Posterior cingulate gyrus (tissue), 11 donors: ENCODE results near the gene EOLA1.
"Not testable (repeated sequence)": the region's sequence is repeated elsewhere in the genome, so short reads cannot be mapped to it uniquely, and the experiment has no call there.

Source experiments
- DNase-seq, 10 donors: peaks; one replicate each; pipeline versions ENCODE4 v3.0.0 to v3.0.0-alpha.2; 2020 to 2021; ENCODE audit warnings: mixed read lengths in 3 of 10
- intact Hi-C: fragments of 100-400 bp; cut with DNase I; formaldehyde crosslinking; loops from one replicate; pipeline ENCODE4 v1.15.1; 2023

Gene EOLA1

DNA sequence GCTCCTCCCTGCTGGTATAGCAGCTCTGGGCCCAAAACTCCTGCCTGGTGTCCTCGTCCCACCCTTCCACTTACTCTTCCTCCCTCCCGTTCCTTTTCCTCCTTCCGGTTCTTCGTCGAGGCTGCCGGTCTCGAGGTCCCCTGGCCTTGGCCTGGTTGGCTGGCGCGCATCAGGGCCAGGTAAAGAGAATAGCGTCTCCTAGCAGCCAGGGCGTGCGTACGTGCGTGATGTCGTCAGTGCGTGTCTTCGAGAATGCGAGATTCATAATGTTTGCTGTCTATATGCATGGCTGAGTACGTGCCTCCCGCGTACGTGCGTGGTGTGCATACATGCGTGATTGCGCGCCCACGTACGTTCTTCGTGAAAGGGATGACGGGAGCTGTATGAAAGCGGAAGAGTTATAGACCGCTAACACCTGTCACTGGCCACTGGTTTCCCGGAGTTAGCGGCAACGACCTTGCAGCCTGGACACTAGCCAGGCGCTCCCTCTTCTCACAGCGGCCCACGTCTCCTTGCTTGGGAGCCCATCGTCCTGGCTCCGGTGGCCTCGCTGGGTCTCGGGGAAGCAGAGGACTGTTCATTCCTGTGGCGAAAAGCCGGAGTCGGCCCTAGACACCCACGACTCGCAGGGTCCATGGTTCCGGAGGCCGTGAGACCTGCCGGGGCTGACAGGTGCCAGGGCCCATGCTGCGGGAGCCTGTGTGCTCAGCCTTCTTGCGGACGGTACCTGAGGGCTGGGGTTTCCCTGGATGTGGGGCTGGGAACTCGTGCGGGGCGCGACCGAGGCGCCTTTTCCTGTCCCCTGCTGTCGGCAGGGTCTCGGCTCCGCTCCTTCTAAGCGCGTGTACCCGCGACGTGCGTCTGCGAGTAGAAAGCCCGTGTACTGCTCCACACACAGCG lies at the start of gene EOLA1:
TSS of gene EOLA1 (plus strand) at position 392 of the 900 bp plus-strand sequence. CDS start 4,619 bp downstream, outside the sequence.
- peak; percentile 57 to 98 (median 82) for DNase-seq
- intact Hi-C loops, result no loop called here

DNA sequence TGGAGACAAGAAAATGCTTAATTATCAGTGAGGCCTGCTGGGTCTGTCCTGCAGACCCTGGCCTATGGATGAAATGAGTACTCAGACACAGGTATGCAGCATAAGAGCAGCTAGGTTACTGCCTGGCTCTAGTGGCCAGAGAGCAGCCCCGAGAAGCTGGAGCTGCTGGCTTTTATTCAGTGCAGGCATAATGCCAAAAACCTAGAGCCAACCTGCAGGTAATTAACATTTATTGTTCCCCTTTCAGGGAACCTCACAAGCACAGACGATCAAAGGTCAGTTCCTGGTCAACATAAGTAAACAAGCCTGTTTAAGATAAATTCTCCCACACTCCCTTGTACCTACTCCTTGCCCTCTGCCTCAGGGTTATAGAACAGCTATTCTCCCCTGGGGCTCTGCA lies 49.0 kb upstream of the EOLA1 start:
- DNase-seq, result no peak
- intact Hi-C loops, result no loop called here

GRCh38 chrX:149493567-149494562 lies 46.9 kb upstream of the EOLA1 start:
- intact Hi-C loops, result no loop called here
- no peak for DNase-seq

DNA sequence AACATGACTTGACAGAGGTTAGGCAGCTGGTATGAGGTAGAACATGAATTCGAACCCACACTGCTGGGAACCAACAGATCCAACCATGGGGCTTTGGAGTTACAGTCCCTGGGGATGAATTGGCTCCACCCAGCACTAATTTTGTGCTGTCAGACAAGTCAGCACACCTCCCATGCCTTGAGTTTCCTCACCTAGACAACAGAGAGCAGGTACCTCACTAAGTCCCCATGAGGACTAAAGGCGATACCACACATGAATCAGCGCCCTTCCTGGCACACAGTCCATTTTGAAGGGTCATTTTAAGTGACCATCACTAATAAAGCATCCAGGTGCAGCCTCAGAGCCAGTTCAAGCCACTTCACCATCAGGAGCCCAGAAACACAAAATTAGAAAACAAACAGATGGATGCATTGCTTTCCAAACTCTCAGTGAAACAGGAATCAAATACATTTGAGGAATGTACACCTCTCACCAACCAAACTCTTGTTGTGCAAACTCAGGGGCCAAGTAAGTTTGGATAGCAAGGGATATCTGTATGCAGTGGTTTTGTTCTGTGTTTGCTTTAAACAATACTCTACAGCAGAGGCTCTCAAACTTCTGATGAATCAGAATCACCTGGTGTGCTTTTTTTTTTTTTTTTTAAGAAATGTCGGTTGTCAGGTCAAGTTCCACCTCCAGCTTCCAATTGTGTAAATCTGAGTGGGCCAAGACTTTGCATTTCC lies 45.8 kb upstream of the EOLA1 start:
- intact Hi-C loops, result no loop called here

GRCh38 chrX:149495573-149496071 lies 45.2 kb upstream of the EOLA1 start:
- no peak for DNase-seq
- intact Hi-C loops, result no loop called here

More for the DNA sequence above, 45.8 kb upstream of the EOLA1 start:
- no peak for DNase-seq

DNA sequence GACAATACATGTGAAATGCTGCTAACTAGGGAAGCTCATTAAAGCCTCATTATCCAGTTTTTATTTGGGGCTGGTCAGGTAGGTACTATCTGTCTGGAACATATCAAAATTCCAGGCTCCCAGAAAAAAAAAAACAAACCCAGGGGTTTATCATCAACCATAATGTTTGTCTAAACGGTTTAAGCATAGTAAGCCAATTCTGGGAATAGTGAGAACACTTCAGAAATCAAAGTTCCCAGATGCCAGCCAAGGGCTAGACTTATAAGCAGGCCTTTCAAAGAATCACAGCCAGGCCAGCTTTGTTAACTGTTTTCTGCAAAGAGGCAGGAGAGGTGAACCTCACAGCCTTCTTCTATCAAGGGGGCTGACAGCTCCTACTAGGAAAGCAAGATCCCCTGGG lies 43.8 kb upstream of the EOLA1 start:
- DNase-seq, result no peak
- intact Hi-C loops, result no loop called here

DNA sequence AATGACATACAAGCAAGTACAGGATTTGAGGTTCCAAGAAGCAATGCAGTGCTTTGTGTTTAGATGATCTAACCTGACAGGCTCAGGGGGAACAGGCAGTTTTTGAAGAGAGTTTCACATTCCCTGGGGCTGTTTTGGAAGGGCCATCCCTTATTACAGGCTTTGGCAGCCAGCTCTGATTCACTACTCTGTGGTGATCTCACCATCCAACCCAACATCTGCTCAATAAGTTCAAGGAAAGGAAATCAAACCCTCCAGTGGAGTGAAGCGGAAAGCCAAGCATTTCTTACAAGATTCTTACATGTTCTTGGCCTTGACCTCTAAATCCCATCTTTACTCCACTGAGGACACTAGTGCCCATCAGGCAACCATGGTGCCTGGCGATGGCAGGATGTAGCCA lies 43.2 kb upstream of the EOLA1 start:
- DNase-seq, result no peak
- intact Hi-C loops, result no loop called here

- no peak for DNase-seq
- intact Hi-C loops, result no loop called here
Observed at GRCh38 chrX:149498767-149499166, 42.0 kb upstream of the EOLA1 start.

- intact Hi-C loops, result no loop called here
- DNase-seq, result no peak
Observed at GRCh38 chrX:149499766-149500165, 41.0 kb upstream of the EOLA1 start.

DNA sequence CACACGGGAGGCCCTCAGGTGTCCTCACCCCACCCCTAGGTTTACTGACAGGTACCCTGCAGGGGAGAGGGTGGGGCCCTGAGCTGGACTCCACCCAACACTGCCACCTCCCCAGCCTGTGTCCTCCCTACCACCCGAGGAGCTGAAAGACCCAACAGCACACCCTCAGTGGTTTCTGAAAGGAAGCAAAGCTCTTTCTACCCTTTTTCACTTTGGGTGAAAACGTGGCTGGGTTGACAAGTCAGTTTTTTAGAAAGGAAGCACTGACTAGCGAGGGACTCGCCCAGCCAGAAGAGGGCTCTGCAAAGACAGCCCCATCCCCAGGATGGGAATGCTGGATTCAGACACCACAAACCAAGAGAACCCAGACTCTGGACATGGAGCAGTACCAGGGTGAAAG lies 37.9 kb upstream of the EOLA1 start:
- DNase-seq, result not testable (repeated sequence)

GRCh38 chrX:149503446-149503845 lies 37.4 kb upstream of the EOLA1 start:
- intact Hi-C loops, result not testable (repeated sequence)
- DNase-seq, result peak in 5 of 10 donors; percentile 26 to 90 (median 59)

More for the DNA sequence above, 37.9 kb upstream of the EOLA1 start:
- intact Hi-C loops, result not testable (repeated sequence)

- intact Hi-C loops, result no loop called here
- peak in 3 of 10 donors; percentile 11 to 86 (median 76) for DNase-seq
Observed at GRCh38 chrX:149504226-149504914, 36.4 kb upstream of the EOLA1 start.

- DNase-seq, result peak; percentile 72 to 99 (median 89)
- intact Hi-C loops, result no loop called here
Observed at GRCh38 chrX:149504915-149505651, 35.7 kb upstream of the EOLA1 start, which contains the start of gene IDS. TSS of gene IDS (minus strand) at chrX:149505306. CDS start at chrX:149505137, 169 bp downstream.

- DNase-seq, result no peak
- intact Hi-C loops, result no loop called here
Observed at GRCh38 chrX:149505671-149506070, 35.1 kb upstream of the EOLA1 start.

GRCh38 chrX:149506349-149506748 lies 34.5 kb upstream of the EOLA1 start:
- intact Hi-C loops, result no loop called here
- DNase-seq, result no peak

DNA sequence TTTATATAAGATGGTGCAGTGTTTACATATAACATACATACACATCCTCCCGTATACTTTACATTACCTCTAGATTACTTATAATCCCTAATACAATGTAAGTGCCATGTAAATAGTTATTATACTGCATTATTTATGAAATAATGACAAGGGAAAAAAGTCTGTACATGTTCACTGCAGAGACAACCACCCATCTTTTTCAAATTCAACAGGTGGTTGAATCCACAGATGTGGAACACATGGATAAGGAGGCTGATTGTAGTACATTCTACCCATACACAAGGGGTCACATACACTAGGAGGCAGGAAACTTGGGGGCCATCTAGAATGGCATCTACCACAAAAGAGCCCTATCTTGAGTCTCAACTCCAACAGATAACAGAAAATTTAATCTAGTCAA lies 32.3 kb upstream of the EOLA1 start:
- intact Hi-C loops, result no loop called here
- DNase-seq, result no peak

- DNase-seq, result no peak
- intact Hi-C loops, result no loop called here
Observed at GRCh38 chrX:149510386-149510785, 30.4 kb upstream of the EOLA1 start.

DNA sequence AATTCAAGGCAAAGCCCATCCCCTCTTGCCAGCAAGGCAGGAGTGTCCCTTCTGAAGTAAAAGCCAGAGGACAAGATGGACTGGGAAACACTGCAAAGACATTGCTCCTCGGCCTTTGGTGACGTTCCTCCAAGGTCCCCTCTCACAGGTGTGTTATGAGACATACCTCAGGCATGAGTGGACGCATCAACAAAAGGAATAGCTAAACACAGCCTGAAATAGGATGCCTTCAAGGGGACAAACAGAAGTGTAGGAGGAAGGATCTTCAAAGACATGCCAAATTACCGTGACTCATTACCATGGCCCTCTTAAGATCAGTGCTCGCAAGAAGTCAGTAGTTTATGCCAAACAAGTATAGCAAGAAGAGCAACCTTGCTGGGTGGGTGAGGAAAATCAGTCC lies 29.7 kb upstream of the EOLA1 start:
- DNase-seq, result no peak
- intact Hi-C loops, result no loop called here
